ENCODE measurements around the gene IGF2.

GRCh38 chr11:2131371-2132236 is 7.6 kb downstream of the IGF2 start:
- TF ChIP-seq POLR2AphosphoS5 (IDR thresholded peaks at IDR 0.05; ENCODE audit: low read depth, low read length): peak; percentile 64
- TF ChIP-seq TAF1 (IDR thresholded peaks at IDR 0.05; ENCODE audit: borderline replicate concordance, insufficient read depth, low read length): peak; percentile 34; the same call in 1 of the 2 replicates
- no peak for TF ChIP-seq SIN3A (IDR thresholded peaks at IDR 0.05; ENCODE audit: borderline replicate concordance, insufficient read depth, low read length)
